GM08714 (cell line): ENCODE results near the gene NINJ2.

Source experiments
- H3K4me3 ChIP-seq: fragments of 200-500 bp; sonication (Bioruptor generic); 2 replicates; pipeline ENCODE4 v1.5.1; 2014; ENCODE audit warnings: mild to moderate bottlenecking, low read length, inconsistent platforms
- ZNF274 ChIP-seq: IDR thresholded peaks from 2 replicates; pipeline ENCODE4 v1.6.1; 2012; ENCODE audit warnings: mild to moderate bottlenecking, low read depth, low read length

Gene NINJ2

DNA sequence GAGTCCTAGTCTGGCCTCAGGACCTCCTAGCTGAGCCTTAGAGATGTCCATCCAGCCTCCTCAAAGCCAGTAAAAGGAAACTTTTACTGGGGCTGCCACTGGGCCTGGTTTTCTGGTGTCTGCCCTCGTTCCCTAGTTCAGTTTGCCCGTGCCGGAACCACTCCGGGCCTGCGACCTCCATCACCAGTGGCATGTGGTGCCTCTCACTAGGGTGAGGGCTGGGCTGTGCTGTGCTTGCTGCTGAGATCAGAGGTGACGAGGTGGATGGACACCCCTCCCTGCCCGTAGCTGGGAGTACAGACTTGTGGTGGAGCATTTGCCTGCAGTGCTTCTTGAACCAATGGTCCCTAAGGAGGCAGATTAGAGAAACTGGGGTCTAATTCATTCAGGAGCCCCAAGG, 127.8 kb downstream of the NINJ2 start:
- no peak for TF ChIP-seq ZNF274

DNA sequence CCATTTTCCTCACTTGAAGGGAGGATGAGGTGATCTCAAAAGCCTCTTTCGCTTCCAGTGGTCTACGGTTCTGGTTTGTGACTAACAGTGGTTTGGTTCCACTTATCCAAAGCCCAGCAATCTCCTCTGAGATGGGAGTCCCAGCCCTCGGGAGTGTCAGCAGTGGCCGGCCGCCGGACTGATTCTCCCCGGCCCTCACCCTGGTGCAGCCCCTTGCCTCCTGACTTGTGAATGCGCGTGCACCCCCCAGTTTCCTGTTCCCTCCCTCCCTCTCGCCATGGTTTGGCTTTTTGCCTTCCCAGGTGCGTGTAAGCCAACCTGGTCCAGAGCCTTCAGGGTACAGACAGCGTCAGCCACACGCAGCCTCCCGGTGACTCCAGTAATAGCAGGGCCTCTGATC, 129.0 kb downstream of the NINJ2 start:
- no peak overlapping the region for H3K4me3 ChIP-seq
- TF ChIP-seq ZNF274 = no peak

More for the DNA sequence above, 127.8 kb downstream of the NINJ2 start:
- no peak overlapping the region for H3K4me3 ChIP-seq

DNA sequence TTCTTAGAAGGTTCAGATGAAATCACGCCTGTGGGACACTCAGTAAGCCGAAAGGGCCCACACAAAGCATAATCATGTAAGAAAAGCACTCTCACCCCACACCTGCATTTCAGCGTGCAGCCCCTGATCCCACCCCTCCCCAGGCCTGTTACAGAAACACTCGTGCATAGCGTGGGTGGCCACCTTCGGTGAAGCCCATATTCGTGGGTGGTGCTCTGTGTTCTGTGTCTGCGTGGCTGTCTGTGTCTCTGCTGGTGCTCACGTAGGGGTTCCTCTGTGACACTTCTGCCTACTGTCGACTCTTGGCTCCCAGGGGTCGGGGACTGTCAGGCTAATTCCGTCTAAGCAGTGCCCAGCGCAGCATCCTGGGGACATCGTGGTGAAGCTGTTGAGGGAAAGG, 129.5 kb downstream of the NINJ2 start:
- no peak overlapping the region for H3K4me3 ChIP-seq

DNA sequence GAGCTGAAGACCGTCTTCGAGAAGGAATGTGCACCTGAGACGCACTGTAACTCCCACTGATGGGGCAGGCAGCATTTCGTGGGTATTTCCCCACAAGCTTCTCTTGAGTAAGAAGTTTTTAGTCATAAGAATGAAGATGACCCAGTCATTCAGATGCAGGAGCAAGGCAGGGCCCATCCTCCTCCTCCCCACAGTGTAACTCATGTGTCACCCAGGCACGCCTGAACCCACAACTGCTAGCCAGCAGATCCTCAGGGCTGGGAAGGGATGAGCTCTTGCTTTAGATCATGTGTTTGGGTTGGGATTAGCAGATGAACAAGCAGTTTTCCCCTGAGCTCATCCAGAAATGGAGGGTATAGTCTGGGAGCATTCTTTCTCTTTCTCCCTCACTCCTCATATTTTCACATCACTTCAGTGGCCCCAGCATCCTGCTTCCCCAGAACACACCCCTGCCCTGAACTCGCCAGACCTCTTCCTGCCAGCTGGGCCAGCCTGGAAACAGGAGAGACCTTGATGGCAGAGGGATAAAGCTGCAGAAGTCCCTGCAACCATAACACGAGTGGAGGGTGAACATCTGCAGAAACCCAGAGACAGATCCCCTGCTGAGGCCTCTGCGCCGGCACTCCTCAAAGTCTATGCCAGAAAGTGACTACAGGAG, 130.2 kb downstream of the NINJ2 start:
- no peak for TF ChIP-seq ZNF274
- H3K4me3 ChIP-seq = no peak overlapping the region

More for the DNA sequence above, 129.5 kb downstream of the NINJ2 start:
- no peak for TF ChIP-seq ZNF274

DNA sequence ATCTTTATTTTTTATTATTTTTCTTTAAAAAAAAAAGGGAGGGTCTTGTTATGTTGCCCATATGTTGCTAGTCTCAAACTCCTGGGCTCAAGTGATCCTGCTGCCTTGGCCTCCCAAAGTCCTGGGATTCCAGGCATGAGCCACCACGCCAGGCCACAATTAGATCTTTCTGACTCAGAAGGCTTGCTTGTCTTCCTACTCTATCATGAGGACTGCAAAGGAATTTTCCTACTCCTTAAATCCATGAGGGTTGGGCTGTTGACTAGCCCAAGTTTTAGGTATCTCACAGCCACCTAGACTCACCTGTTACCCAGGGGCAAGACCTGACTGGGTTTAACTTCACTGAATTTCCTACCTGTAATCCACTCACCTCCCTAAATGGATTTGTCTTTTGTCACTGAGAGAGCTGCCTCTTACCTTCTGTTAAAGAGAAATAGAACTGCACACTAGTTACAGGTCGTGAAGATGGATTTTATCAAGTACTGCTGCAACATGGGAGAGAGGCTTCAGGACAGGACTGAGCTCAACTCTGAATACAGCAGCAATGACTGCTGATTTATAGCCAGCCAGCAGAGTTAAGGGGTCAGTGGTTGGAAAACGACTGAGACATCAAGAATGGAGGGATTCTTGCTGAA, 131.2 kb downstream of the NINJ2 start:
- TF ChIP-seq ZNF274 = no peak
- no peak overlapping the region for H3K4me3 ChIP-seq

DNA sequence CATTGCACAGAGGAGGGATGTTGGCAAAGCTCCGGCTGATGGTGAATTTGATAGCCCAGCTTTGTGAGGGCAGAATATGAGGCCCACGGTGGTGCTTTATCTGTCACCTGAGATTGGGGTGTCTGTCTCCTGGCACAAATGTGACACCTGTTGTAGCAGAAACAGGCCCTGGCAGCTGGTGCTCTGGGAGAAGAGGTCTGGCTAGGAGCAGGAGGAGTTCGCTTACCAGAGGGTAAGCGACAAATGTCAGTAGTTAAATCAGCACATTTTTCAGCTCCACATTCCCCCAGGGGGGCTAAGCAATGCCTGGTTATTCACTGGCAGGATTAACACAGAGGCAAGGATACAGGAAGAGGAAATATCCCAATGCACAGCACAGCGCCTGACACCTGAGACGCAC, 132.4 kb downstream of the NINJ2 start:
- H3K4me3 ChIP-seq = no peak overlapping the region
- no peak for TF ChIP-seq ZNF274

DNA sequence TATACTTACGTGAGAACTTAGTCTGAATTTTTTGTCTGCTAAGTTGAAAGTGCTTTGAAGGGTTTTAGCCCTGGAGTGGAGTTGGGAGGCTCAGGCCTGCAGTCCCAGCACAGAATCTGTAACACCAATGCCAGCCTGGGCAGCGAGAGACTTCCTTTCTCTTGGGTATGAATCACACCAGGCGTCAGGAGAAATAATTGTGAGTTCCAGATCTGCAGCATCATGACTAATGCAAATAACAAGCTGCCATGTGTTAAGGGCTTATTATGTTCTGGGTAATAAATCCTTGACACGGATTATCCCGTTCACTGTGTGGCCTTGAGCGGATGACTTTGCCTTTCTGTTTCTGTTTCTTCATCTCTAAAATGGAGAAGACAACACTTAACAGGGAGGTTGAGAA, 132.9 kb downstream of the NINJ2 start:
- no peak for TF ChIP-seq ZNF274
- H3K4me3 ChIP-seq = no peak overlapping the region

DNA sequence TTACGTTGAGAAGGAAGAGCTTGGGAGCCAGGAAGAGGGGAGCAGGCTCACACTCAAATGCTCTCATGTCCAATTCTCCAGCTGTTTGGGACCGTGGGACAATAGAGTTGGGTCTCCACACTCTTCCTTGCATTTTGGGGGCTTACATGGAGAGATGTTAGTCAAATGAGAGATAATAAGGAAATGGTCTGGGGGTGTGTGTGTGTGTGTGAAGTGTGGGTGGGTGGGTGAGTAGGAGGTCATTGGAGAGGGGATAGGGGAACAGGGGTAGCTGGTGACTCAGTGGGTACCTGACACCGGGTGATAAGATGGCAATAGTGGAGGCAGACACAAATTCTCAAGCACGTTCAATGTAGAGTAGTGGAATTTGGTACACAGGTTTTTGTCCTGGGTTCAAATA, 135.5 kb downstream of the NINJ2 start:
- TF ChIP-seq ZNF274 = no peak
- no peak overlapping the region for H3K4me3 ChIP-seq

DNA sequence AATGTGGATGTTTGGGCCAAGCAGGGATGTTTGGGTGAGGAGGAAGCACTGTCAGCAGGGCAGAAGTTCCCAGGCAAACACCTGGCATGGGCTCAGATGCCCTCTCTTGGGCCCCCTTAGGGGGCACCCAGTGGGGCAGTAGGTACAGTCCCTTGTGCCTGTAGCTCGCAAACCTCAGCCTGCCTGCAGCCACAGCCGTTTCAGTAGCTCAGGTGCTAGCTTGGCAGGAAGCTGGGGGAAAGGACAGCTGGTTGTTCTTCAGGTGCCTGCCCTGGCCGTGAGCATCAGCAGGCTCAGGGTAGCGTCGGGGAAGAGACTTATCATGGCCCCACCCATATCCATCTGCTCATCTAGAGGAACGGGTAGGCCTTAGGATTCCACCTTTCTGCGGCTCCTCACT, 136.0 kb downstream of the NINJ2 start:
- H3K4me3 ChIP-seq = no peak overlapping the region
- TF ChIP-seq ZNF274 = no peak

DNA sequence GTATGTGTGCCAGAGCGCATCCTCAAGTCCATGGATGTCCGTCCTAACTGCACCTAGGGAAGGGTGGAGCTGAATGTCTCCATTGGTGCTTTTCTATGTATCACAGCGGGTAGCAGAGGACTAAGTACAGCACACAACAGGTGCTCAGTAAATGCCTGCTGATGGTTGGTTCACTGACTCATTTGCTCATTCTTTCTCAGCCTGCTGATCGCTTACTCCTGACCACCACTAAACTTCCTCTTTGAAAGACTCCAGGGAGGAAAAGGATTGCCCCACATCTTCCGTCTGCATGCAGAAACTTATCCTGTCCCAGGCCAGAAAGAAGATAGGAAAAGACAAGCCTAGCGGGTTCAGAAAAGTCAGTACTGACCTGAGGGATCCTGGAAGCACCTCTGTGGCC, 137.2 kb downstream of the NINJ2 start:
- no peak overlapping the region for H3K4me3 ChIP-seq
- TF ChIP-seq ZNF274 = no peak

DNA sequence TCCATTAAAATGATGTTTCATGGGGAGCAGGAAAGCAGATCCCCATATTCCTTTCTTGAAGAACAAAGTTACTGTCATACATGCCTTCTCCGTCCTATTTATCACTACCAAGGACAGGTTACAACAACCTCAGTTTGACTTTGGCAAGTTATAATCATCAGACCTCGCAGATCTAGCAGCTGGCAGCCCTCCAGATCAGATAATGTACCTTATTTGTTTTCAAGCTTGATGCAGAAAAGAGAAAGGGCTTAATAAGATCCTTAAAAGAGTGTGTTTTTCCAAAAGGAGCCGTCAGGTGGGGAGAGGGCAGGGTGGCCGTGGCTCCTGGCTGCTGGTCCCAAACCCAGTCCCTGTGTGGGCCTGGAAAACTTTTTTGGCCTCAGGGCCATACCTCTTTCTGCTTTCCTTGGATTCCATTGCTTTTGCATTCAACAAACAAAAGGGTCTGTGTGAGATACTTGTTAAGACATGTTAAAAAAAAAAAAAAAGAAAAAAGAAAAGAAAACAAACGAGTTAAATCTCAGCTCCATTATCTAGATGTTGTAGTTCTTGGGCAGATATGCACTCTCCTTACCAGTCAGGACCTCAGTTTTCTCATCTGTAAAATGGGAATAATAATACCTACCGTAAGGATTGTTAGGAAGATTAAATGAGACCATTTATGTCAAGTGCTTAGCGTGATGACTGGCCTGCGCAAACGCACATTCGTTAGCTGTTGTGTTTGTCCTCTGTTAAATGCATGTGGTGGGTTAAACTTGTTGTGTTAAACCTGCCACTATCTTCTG, 138.9 kb downstream of the NINJ2 start:
- H3K4me3 ChIP-seq = no peak overlapping the region
- TF ChIP-seq ZNF274 = no peak

DNA sequence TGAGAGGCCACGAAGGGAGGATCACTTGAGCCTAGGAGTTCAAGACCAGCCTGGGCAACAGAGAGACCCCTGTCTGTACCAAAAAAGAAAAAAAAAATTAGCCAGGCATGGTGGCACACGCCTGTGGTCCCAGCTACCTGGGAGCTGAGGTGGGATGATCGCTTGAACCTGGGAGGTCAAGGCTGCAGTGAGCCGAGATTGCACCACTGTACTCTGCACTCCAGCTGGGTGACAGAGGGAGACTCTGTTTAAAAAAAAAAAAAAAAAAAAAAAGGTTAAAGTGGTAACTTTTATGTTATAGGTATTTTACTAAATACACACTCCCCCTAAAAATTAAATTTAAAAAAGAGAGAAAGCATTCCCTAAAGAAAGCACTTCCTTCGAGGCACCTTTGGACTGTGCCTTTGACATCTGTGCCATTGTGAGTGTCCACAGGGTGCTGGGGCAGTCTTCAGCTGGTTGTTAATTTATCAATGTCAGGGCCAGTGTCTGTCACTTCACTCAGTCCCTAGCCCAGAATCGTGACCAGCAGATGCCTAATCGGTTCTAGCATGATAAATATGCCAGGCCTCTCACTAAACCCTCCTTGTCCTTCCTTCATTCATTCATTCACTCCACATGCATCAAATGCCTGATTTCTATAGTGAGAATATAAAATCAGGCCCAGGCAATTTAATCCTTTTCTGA, 140.4 kb downstream of the NINJ2 start:
- no peak overlapping the region for H3K4me3 ChIP-seq
- TF ChIP-seq ZNF274 = no peak

DNA sequence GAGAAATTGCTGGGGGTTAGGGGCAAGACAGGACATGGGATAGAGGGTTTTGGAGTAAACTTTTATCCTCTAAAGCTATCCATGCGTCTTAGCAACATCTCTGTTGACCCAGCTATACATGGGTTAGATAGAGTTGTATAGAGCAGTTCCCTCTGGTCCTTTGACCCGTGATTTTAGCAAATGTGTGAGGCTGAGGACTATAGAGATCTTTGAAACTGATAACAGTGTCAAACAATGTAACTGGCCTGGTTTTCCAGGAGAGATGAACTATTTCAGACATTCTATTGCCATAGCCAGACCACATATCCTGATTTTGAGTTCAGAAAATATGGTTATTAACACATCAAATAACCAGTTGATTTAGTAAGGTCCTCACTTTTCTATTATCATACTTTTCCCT, 143.1 kb downstream of the NINJ2 start:
- TF ChIP-seq ZNF274 = no peak
- H3K4me3 ChIP-seq = no peak overlapping the region

DNA sequence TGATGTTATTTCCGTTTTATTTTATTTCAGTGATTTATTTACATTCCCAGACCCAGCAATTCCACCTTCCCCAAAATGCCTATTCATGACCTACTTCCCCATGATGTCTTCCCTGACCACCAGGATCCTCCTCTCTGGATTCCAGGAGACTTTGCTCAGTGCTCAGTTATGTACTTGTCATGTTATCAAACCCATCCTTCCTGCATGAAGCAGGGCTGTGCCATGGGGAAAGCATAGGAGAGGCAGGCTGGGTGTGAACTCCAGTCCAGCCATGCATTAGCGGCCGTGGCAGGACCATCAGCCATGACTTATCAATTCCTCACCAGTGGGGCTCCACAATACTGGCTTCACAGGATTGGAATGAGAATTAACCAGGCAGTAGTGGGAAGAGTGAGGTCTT, 145.7 kb downstream of the NINJ2 start:
- no peak for TF ChIP-seq ZNF274

More for the DNA sequence above, 145.7 kb downstream of the NINJ2 start:
- H3K4me3 ChIP-seq = no peak overlapping the region
